ENCODE results near the gene AP1S1.

GRCh38 chr7:101156277-101156676, 2.0 kb downstream of the AP1S1 start:
- TF ChIP-seq CTCF (IDR thresholded peaks at IDR 0.05; ENCODE audit: insufficient read depth, low read length) (no peak), POLR2AphosphoS5 (IDR thresholded peaks at IDR 0.05; ENCODE audit: low read depth) (no peak), REST (IDR thresholded peaks at IDR 0.05; ENCODE audit: insufficient replicate concordance, low read depth) (no peak)

Data from HL-60 (cell line).